DMS 273 treated with DMSO at 0.1 percent for 48 hours (cell line): ENCODE results near the gene ST8SIA4.

Source experiments
- DNase-seq: peaks from one replicate; lab custom pipeline; 2025; lab: John Stamatoyannopoulos, UW

Gene ST8SIA4

GRCh38 chr5:100780376-100780870, 122.7 kb downstream of the ST8SIA4 start:
- DNase-seq, result no peak

- no peak for DNase-seq
These were observed 123.3 kb downstream of the ST8SIA4 start for GRCh38 chr5:100779669-100780375.

GRCh38 chr5:100777680-100778300, 125.3 kb downstream of the ST8SIA4 start:
- no peak for DNase-seq

DNA sequence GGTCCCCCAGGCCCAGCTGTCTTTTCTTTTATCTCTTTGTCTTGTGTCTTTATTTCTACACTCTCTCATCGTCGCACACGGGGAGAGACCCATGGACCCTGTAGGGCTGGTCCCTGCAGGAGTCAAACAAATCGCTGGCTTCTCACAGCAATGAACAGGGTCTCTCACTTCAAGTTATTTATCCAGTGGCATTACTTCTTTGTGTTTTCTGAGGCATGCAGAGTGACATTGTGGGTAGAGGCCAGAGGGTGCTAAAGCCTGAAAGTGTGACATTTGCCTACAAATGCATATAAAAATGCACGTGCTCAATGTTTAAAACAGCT, 127.6 kb downstream of the ST8SIA4 start:
- no peak for DNase-seq

DNA sequence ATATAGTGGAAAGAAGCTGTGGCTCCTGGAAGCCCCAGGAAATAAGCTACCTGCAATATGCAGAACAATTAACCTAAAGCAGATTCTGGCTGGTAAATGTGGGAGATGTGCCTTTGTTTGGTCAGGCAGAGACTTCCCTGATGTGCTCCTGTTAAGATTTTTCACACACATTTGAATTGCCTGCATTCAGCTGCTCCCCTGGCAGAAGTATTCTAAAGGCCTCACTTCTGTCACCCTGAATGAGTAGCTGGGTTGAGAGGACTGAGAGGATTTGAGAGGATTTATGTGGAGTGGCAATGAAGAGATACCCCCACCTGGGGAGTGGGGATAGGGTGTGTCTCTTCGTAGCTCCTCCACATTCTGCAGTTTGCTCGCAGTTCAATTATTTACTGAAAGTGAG, 130.5 kb downstream of the ST8SIA4 start:
- no peak for DNase-seq

GRCh38 chr5:100772006-100772405, 131.1 kb downstream of the ST8SIA4 start:
- no peak for DNase-seq

- no peak for DNase-seq
These were observed 131.9 kb downstream of the ST8SIA4 start for GRCh38 chr5:100771181-100771580.

- no peak for DNase-seq
These were observed 134.9 kb downstream of the ST8SIA4 start for GRCh38 chr5:100768221-100768620.

- DNase-seq, result no peak
These were observed 140.1 kb downstream of the ST8SIA4 start for GRCh38 chr5:100762995-100763394.

- DNase-seq, result no peak
These were observed 141.0 kb downstream of the ST8SIA4 start for GRCh38 chr5:100762108-100762507.

DNA sequence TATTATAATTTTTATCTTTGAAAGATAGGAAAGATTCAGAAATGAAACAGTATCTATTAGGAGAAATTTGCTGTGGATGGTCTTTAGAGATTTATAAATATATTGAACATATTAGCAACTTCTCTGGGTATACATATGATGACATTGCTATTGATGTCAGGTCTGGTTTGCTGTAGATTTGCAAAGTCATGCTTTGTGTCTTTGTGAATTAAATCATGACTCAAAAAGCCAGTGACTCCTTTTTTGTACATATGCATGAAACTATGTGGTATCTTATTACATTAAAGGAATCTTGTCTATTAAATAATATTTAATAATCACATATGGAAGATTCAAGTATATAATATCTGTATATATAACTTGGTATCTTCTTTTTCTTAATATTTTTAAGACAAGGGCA, 141.9 kb downstream of the ST8SIA4 start:
- DNase-seq, result no peak

- no peak for DNase-seq
These were observed 142.4 kb downstream of the ST8SIA4 start for GRCh38 chr5:100760688-100761087.

DNA sequence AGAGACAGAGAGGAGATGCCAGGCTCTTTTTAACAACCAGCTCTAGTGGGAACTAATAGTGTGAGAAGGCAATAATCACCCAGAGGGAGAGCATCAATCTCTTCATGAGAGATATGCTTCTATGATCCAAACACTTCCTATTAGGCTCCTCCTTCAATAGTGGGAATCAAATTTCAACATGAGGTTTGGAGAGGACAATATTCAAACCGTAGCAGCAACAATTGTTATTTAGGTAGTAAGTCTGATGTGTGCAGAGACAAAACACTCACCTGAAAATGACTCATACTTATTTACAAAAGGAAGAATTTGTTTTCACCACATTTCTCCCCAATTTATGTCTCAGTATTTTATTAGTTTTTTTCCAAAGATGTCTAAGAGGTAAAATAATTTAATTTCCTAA, 144.3 kb downstream of the ST8SIA4 start:
- DNase-seq, result no peak

- DNase-seq, result no peak
These were observed 144.8 kb downstream of the ST8SIA4 start for GRCh38 chr5:100758306-100758705.

DNA sequence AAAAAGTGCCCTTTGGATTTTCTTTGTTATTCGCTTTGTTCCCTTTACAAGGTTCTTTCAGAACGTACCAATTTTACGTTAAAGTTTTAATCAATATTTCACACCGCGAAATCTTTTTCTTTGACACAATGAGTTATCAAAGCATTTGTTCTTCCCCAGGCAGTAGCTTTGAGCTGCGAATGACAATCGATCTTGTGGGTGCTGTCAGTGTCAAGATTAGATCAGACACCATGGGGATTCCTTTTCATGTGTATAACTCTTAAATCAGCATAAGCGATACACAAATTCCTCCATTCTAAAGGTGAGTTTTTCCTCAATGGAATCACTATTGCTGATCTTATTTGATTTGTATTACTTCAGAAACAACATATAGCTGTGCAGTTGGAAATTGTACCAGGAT, 145.5 kb downstream of the ST8SIA4 start:
- no peak for DNase-seq
